NOMO-1 treated with DMSO at 0.1 percent for 48 hours (cell line): ENCODE data around the gene CCDC30.
"Not testable (repeated sequence)": the region's sequence is repeated elsewhere in the genome, so short reads cannot be mapped to it uniquely, and the experiment has no call there.

Experiments
- DNase-seq: peaks from one replicate; lab custom pipeline; 2025; ENCODE audit not compliant: unreplicated experiment; lab: John Stamatoyannopoulos, UW

CCDC30 gene

DNA sequence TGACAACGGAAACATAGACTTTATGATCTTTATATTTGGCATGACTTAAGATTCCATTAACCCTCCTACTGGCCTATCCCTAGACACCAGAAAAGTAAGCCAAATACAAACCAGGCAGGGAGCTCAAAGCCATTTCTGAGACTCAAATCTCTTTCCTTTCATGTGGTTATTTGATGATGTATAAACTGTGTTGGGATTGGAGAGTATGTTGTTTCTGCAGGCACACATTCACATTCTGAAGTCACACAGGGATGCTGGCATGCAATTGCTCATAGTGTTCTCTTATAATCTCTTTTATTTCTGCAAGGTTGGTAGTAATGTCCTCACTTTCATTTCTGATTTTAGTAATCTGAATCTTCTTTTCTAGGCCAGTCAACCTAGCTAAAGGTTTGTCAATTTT lies 13.0 kb upstream of the CCDC30 start:
- no peak for DNase-seq

DNA sequence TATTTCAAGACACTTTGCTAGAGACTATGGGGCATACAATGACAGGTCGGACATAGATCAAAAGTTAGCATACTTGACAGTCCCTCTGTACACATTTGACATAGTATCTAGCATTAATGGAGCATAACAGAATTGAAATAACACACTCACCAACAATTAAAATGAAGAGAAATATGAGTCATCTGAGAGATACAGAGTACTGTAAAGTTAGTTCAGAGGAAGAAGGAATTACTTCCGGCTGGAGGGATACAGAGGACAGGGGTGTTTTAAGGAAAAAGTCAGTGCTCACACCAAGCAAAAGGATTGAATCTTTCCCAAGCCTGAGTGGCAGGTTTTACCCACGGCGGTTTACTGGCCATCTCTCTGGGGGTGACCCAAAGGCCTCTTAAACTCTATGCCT lies 9.7 kb upstream of the CCDC30 start:
- DNase-seq, result no peak

DNA sequence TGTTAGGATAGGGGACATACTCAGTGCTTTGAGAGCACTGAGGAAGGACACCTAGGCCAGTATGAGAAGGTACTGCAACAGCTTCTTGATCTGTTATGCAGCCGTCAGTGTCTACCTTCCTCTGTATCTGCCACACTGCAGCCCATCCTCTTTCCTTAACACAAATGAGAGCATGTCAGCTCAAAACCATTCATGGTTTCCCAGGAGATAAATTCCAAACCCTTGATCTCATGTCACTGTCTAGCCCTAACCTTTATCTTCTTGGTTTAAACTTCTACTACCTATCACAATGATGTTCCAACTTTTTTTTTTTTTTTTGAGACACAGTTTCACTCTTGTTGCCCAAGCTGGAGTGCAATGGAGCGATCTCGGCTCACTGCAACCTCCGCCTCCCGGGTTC lies 8.7 kb upstream of the CCDC30 start:
- no peak for DNase-seq

DNA sequence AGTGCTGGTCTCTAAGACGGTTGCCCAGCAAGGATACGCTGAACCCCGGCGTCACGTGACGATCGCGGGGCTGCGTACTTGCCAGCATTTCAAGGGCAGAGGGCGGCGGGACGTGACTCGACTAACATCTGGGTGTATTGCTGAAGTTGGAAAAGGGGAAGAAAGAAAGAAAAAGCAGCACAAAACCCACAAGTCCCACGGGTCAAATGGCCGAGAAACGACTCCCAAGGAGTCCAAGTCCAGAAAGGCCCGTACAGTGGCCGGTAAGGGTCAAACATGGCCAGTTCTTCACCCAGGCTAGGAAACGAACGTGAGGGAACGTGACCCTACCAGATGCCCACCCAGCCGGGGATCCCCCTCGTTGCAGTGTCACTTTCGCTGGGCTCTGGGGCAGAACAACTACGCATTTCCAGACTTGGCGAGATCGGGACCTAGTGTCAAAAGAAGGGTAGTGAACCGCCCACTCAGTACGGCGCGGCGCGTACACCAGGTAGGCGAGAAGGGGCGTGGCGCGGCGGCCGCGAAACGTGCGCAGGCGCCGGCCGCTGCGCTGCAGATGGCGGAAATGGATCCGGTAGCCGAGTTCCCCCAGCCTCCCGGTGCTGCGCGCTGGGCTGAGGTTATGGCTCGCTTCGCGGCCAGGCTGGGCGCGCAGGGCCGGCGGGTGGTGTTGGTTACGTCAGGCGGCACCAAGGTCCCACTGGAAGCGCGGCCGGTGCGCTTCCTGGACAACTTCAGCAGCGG lies 6.9 kb upstream of the CCDC30 start, which contains the start of the genes PPCS and ZMYND12:
TSS of gene PPCS (plus strand) at position 534 of the 744 bp plus-strand sequence. CDS start at position 557, 23 bp downstream.
TSS of gene ZMYND12 (minus strand) at position 13 of the 744 bp plus-strand sequence. CDS start 25 bp downstream, outside the sequence.
- DNase-seq, result peak; percentile 84

DNA sequence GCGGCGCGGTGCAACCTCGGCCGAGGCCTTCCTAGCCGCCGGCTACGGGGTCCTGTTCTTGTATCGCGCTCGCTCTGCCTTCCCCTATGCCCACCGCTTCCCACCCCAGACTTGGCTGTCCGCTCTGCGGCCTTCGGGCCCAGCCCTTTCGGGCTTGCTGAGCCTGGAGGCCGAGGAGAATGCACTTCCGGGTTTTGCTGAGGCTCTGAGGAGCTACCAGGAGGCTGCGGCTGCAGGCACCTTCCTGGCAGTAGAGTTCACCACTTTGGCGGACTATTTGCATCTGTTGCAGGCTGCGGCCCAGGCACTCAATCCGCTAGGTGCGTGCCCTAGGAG lies 6.4 kb upstream of the CCDC30 start:
- peak; percentile 49 for DNase-seq

DNA sequence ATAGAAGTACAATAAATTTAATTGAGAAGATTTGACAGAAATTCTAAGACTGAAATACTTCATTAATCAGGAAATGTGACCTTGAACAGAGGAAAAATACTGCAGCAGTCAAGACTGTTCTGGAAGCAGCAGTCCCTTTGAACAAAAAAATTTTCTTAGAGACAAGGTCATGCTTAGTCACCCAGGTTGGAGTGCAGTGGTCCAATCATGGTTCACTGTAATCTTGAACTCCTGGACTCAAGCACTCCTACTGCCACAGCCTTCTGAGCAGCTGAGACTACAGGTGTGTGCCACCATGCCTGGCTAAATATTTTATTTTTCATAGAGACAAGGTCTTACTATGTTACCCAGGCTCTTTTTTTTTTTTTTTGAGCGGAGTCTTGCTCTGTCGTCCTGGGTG lies 1.9 kb upstream of the CCDC30 start:
- no peak for DNase-seq

DNA sequence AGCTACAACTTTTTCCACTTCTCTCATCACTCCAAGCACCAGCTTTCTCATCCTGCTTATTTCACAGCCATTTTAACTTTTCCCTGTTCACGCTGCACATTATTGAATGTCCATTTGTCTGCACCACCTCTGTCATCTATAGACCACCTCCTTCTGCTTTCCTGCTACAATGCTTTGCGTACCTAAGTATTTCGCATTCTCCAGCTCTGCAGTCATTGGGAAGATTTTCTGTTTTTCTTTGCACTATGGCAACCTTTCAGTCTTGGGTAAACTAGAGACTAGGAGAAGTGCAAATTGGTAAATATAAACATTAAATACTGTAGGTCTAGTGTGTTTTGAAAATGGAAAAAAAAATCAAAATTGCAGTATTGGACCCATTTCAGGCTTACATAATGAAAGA lies 835 bp downstream of the CCDC30 start:
- no peak for DNase-seq

DNA sequence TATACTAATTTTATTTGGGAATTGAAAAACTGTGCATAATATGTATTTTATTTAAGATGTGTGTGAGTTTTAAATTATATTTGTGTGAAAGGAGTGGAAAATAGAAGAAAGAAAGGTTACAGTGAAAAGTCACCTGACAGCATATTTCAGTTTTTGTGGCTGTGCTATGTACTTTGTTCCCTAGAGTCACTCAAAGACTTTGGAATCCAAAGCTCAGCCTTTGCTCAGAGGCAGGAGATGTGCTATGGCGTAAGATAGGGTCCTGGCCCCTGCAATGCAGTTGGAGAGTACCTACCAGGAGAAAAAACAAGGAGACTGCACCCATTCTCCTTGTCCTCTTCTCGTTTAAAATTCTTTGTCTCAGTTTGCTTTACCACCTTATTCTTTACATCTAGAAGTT lies 2.9 kb downstream of the CCDC30 start:
- no peak for DNase-seq

DNA sequence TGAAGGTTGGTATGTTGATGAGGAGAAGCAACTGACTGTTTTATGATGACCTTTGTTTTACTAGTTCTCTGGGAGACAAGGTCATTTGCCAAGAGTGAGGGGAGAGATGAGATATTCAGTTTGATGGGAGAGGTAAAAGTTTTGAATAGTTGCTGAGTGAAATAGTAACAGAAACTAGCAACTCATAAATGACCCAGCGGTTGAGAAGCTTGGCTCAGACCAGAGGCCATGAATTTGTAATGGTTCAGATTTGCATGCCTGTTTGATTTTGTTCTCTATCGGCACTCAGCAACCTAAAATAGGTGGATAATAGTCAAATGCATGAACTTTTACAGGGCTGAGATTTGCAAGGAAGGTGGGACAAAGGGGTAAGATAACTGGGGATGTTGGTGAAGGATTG lies 6.6 kb downstream of the CCDC30 start:
- DNase-seq, result no peak

DNA sequence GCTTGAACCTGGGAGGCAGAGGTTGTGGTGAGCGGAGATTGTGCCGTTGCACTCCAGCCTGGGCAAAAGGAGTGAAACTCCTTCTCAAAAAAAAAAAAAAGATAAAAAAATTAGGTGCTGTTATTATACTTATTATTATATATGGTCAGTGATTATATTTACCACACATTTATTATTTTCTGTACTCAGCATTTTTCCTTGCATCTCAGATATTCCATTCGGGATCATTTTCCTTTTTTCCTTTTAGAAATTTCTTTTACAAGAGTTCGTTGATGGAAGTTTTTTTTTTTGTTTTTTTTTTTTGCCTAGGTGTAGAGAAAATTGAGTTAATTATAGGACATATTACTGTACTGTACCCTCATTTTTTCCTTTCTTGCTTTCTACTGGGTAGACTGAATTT lies 13.5 kb downstream of the CCDC30 start:
- no peak for DNase-seq

DNA sequence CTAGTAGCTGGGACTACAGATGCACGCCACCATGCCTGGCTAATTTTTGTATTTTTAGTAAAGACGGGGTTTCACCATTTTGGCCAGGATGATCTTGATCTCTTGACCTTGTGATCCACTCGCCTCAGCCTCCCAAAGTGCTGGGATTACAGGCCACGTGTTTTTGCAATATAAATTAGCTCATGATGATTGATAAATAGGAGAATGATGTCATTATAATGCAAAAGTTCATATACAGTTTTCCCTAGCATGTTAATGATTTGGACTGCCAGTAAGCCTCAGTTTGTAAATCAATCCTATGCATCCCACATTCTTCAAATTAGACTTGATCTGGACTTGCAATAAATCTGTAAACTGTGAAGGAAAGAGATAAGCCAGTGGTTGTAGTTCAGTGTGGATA lies 14.3 kb downstream of the CCDC30 start:
- DNase-seq, result not testable (repeated sequence)

DNA sequence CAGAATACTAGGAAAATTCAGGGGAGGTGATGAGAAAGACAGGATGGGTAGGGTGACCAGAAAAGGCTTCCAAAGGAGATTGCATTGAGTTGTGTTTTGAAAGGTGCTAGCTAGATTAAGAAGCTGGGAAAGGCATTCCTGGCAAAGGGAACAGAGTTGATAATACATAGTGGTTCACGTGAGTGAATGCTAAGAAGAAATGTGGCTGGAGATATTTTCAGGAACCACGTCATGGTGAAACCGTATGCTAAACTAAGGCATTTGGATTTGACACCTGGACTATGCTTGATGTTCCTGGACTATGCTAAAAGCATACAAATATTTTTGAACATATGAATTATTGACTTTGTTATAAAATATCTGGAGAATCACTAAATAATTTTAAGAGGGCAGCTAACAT lies 14.7 kb downstream of the CCDC30 start:
- no peak for DNase-seq

DNA sequence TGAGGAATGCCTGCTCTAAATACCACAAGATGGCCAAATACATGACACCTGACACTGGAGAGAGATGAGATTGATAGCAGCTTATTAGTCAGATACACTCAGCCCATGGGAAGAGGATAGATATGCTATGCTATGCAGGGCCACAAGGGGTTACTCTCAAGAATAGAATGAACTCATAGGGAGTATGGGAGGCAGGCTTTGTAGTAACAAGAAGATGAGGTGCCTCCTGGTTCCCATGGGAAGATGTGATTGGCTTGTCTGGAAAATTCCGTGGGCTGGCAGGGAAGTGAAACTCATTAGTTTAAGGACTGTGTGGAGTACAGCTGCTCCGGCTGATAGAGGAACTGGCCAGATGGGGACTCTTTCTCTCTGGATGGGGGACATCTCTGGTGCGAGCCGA lies 16.5 kb downstream of the CCDC30 start:
- peak; percentile 17 for DNase-seq

DNA sequence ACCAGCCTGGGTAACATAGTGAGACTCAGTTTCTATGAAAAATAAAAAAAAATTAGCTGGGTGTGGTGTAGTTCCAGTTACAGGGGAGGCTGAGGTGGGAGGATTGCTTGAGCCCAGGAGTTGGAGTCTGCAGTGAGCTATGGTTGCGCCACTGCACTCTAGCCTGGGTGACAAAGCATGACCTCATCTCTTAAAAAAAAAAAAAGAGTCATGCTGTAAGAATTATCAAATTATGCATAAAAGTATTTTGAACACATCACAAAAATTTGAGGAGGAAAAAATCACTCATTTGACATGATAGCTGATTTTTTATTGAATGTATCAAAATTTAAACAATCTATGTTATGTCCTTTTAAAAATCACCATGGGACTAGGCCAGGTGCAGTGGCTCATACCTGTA lies 17.8 kb downstream of the CCDC30 start:
- DNase-seq, result no peak

DNA sequence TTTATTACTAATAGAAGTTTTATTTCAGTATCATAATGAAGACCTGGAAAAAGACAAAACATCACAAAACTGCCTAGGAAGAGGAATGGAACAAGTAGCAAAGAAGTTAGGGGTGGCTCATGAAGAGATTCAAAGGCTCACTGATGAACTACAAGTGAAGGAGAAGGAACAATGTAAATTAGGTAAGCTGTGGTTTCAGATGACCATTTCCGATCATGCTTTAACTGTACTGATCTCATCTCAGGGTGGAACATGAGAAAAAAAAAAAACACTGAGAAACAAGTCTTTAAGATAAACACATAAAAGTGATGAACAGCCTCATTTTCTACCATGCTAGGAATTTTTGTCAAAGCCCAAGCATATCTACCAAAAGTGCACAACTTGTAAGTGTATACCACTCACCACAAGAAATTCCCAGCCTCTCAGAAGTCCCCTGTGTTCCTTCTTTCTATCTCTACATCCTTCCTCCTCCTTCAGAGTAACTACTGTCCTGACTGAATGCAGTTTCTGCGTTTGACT lies 19.6 kb downstream of the CCDC30 start:
- DNase-seq, result no peak

DNA sequence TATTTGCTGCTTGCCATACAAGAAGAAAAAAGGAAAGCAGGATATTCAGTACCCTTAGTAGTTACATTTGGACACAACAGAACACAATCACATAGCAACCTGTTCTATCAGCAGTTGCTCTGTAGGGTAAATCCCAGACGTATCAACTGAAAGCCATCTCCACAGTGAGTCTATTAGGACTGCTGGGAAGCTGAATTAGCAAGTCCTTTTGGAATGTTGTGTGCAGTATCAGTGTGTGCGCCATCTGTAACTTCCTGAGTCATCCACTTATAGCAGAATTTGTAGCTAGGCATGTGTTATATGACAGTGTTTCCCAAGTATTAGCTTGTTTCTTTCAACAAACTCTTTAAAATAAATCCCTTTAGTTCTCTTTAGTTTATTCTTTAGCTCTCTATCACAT lies 21.3 kb downstream of the CCDC30 start:
- DNase-seq, result no peak

DNA sequence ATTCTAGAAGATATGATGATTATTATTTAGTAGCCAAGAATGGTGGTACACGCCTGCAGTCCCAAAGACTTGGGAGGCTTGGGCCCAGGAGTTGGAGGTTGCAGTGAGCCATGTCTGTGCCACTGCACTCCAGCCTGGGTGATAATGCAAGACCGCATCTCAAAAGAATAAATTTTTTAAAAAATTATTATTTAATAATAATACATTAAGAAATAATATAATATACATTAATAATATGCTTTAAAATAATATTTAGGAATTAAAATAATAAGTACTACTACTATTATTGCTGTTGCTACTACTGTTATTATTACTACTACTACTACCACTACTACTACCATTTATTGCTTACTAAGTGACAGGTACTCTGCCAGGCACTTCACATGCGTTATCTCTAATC lies 27.2 kb downstream of the CCDC30 start:
- no peak for DNase-seq

DNA sequence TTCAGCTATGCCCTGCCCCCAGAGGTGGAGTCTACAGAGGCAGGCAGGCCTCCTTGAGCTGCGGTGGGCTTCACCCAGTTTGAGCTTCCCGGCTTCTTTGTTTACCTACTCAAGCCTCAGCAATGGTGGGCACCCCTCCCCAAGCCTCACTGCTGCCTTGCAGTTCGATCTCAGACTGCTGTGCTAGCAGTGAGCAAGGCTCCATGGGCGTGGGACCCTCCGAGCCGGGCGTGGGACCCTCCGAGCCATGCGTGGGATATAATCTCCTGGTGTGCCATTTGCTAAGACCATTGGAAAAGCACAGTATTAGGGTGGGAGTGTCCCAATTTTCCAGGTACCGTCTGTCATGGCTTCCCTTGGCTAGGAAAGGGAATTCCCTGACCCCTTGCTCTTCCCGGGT lies 38.9 kb downstream of the CCDC30 start:
- DNase-seq, result not testable (repeated sequence)

DNA sequence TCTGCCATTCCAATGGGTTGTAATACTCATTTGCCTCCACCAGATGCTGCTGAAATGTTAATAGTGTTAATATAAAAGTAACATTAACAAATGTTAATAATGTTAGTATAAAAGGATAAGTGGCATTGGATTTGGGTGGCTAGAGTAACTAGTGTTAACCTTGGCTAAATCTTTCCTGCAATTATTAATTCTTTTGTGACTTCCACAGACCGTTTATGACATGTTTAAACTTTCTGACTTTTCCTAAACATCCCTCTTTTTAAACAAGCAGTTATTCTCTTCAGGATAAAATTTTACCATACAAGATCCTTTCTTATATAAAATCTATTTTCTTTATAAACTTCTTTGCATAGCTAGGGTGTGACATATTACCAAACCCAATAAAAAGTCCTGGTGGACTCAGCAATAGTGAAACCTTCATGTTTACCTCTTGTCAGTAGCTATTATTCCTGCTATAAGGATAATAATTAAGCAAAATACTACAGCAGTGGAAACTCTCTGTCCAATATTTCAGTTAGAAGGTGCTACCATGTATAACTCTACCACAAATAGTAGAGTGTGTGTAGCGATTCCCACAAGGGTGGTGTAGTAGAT lies 41.5 kb downstream of the CCDC30 start:
- DNase-seq, result no peak

DNA sequence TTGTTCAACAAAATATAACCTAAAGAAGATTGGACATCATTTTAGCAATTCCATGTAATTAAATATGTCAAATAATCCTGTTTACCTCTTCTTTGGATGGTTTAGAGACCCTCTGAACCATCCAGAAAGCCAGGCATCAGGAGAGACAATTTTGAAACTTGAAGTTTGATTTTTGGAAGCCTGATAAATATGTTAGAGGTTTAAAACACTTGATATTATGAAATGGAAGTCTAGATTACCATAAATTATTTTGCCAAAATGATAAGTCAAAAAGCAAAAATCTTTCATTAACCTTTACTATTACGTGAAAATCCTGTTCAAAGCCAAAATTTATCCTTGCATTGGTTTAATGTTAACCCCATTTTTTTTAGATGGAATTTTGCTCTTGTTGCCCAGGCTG lies 43.5 kb downstream of the CCDC30 start:
- no peak for DNase-seq

DNA sequence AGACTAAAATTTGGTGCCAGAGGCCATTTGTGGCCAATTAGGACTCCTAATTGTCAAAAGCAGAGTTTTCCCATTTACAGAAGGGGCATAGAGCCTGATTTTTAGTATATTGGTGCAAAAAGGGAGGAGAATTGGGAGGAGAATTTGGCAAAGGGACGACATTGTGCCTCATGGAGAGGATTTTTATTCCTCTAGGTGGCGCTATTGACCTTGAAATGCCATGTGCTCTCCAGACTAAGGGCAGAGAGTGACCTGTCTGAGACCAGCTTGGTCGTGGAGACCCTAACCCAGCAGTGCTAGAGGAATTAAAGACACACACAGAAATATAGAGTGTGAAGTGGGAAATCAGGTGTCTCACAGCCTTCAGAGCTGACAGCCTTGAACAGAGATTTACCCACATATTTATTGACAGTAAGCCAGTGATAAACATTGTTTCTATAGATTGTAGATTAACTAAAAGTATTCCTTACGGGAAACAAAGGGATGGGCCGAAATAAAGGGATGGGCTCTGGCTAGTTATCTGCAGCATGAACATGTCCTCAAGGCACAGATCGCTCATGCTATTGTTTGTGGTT lies 48.6 kb downstream of the CCDC30 start:
- DNase-seq, result peak; percentile 50

DNA sequence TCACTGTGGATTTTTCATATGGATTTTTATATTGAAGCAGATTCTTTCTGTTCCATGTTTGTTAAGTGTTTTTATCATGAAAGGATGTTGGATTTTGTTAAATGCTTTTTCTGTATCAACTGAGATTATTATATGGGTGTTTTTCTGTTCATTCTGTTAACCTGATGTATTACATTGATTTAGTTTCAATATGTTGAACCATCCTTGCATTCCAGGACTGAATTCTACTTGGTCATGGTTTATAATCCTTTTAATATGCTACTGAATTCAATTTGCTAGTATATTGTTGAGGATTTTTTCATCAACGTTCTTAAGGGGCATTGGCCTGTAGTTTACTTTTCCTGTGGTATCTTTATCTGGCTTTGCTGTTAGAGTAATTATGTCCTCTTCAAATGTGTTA lies 55.8 kb downstream of the CCDC30 start:
- no peak for DNase-seq
